GM21515 (cell line): Measurements from ENCODE around the gene FAM161B.

ENCODE experiments used
- ATAC-seq: cut with Tn5 transposase; IDR thresholded peaks from one replicate; pipeline ENCODE4 v1.9.1; 2021; ENCODE audit not compliant: unreplicated experiment

The FAM161B gene

GRCh38 chr14:73884438-73885190, 65.3 kb downstream of the FAM161B start:
- no peak for ATAC-seq
